H1 (cell line): Measurements from ENCODE around the gene CKLF. TPM values are rescaled to one million over a fixed set of nuclear protein-coding genes. Genes with fewer than 3 reads are reported as not detected.

Experiments
- CTCF ChIA-PET: fragments of 300-600 bp; sonication (Branson Sonifier 250); formaldehyde crosslinking; loops from one replicate; lab custom pipeline; 2021; ENCODE audit not compliant: partially characterized antibody; lab: Charles Lee
- POLR2A ChIA-PET: fragments of 300-600 bp; sonication (Branson Sonifier 250); formaldehyde crosslinking; loops from one replicate; lab custom pipeline; 2021; ENCODE audit warnings: inconsistent platforms; ENCODE audit not compliant: partially characterized antibody; lab: Charles Lee
- DNase-seq, 2 experiments: peaks; one replicate each; pipeline versions ENCODE4 v3.0.0 to v3.0.0-alpha.2; 2010 to 2022; ENCODE audit warnings: low spot score in 2 of 2, low read depth in 1 of 2, mixed read lengths in 1 of 2
- FAIRE-seq: peaks from 2 replicates; lab custom pipeline; 2011; peaks lifted over from hg19 to GRCh38; lab: Jason Lieb, UNC
- H2AFZ ChIP-seq: 2 replicates; pipeline ENCODE4 v1.8.1; 2012; ENCODE audit warnings: low read length, inconsistent platforms
- H2AK5ac ChIP-seq: 2 replicates; pipeline ENCODE4 v1.6.1; 2013; ENCODE audit warnings: low read depth, low read length
- H2BK120ac ChIP-seq: replicated peaks from 2 replicates; pipeline ENCODE3; 2013; ENCODE audit warnings: low read depth, low read length, inconsistent platforms
- H2BK12ac ChIP-seq: 2 replicates; pipeline ENCODE4 v1.6.1; 2013; ENCODE audit warnings: low read depth, low read length
- H2BK15ac ChIP-seq: 2 replicates; pipeline ENCODE4 v1.6.1; 2013; ENCODE audit warnings: low read length
- H2BK20ac ChIP-seq: 2 replicates; pipeline ENCODE4 v1.6.1; 2013; ENCODE audit warnings: low read length
- H2BK5ac ChIP-seq: 2 replicates; pipeline ENCODE4 v1.6.1; 2013; ENCODE audit warnings: low read depth, low read length
- H3K14ac ChIP-seq: 2 replicates; pipeline ENCODE4 v1.6.1; 2013; ENCODE audit warnings: inconsistent platforms; ENCODE audit not compliant: insufficient read length
- H3K18ac ChIP-seq: 2 replicates; pipeline ENCODE4 v1.6.1; 2013; ENCODE audit warnings: low read length; ENCODE audit errors: extremely low read depth
- H3K23ac ChIP-seq: 2 replicates; pipeline ENCODE4 v1.6.1; 2013; ENCODE audit warnings: inconsistent platforms; ENCODE audit not compliant: insufficient read length
- H3K23me2 ChIP-seq: 2 replicates; pipeline ENCODE4 v1.6.1; 2013; ENCODE audit warnings: low read depth, low read length
- H3K27ac ChIP-seq: 2 replicates; pipeline ENCODE4 v1.6.1; 2011; ENCODE audit warnings: low read depth, low read length, inconsistent platforms
- H3K27me3 ChIP-seq, 4 experiments: replicated peaks in 1 of 4; 1 replicate in 1 of 4; 2 replicates in 3 of 4; pipeline versions ENCODE4 v1.6.1 to v1.8.1; 2011 to 2013; ENCODE audit warnings: low read length in 3 of 4, mild to moderate bottlenecking in 3 of 4, inconsistent platforms in 2 of 4, mixed read lengths in 2 of 4, moderate library complexity in 1 of 4; ENCODE audit not compliant: control insufficient read depth in 3 of 4, insufficient read depth in 3 of 4; ENCODE audit errors: extremely low read depth in 1 of 4
- H3K36me3 ChIP-seq, 4 experiments: 2 replicates each; pipeline versions ENCODE4 v1.6.1 to v1.8.1; 2011 to 2013; ENCODE audit warnings: mild to moderate bottlenecking in 4 of 4, low read length in 3 of 4, moderate library complexity in 2 of 4, control low read depth in 1 of 4, inconsistent platforms in 1 of 4; ENCODE audit not compliant: insufficient read depth in 4 of 4, control insufficient read depth in 2 of 4
- H3K4ac ChIP-seq: replicated peaks from 2 replicates; pipeline ENCODE3; 2013; ENCODE audit warnings: low read length, low read depth, mixed read lengths, inconsistent platforms; ENCODE audit not compliant: insufficient read length
- H3K4me1 ChIP-seq, 4 experiments: replicated peaks in 1 of 4; 1 replicate in 1 of 4; 2 replicates in 3 of 4; pipeline versions ENCODE4 v1.6.1 to v1.8.1; 2011 to 2013; ENCODE audit warnings: low read length in 3 of 4, inconsistent platforms in 2 of 4, mixed read lengths in 1 of 4; ENCODE audit not compliant: insufficient read depth in 4 of 4, control insufficient read depth in 3 of 4
- H3K4me2 ChIP-seq, 2 experiments: 2 replicates each; pipeline versions ENCODE4 v1.6.1 to v1.8.1; 2011 to 2013; ENCODE audit warnings: low read depth in 2 of 2, low read length in 2 of 2, control low read depth in 1 of 2, inconsistent platforms in 1 of 2, mild to moderate bottlenecking in 1 of 2; ENCODE audit not compliant: insufficient read depth in 1 of 2
- H3K4me3 ChIP-seq, 4 experiments: fragments of 200-600, 300-600 bp in 1 of 4; sonication (generic), shearing (Covaris generic), sonication (Bioruptor Twin) in 1 of 4; 2 replicates each; pipeline versions ENCODE4 v1.5.1 to v1.8.1; 2011 to 2016; ENCODE audit warnings: low read length in 4 of 4, low read depth in 3 of 4, control low read depth in 2 of 4, inconsistent platforms in 2 of 4, mild to moderate bottlenecking in 2 of 4, mixed read lengths in 1 of 4, moderate library complexity in 1 of 4; ENCODE audit not compliant: insufficient read depth in 2 of 4; ENCODE audit errors: extremely low read depth in 1 of 4
- H3K56ac ChIP-seq: replicated peaks from 2 replicates; pipeline ENCODE3; 2013; ENCODE audit warnings: low read depth, mild to moderate bottlenecking, mixed read lengths, low read length, inconsistent platforms; ENCODE audit not compliant: insufficient read length
- H3K79me1 ChIP-seq: 2 replicates; pipeline ENCODE4 v1.6.1; 2013; ENCODE audit warnings: low read depth, low read length, control low read depth
- H3K79me2 ChIP-seq, 2 experiments: 2 replicates each; pipeline versions ENCODE4 v1.6.1 to v1.8.1; 2012 to 2013; ENCODE audit warnings: low read length in 2 of 2, mild to moderate bottlenecking in 2 of 2, inconsistent platforms in 1 of 2; ENCODE audit not compliant: insufficient read depth in 2 of 2, control insufficient read depth in 1 of 2
- H3K9ac ChIP-seq, 4 experiments: replicated peaks in 1 of 4; 1 replicate in 1 of 4; 2 replicates in 3 of 4; pipeline versions ENCODE4 v1.6.1 to v1.8.1; 2011 to 2013; ENCODE audit warnings: low read depth in 3 of 4, low read length in 3 of 4, control low read depth in 2 of 4, mild to moderate bottlenecking in 2 of 4, moderate library complexity in 2 of 4, inconsistent platforms in 1 of 4; ENCODE audit errors: extremely low read depth in 1 of 4
- H3K9me3 ChIP-seq, 2 experiments: 2 replicates each; pipeline versions ENCODE4 v1.6.1 to v1.8.1; 2012 to 2013; ENCODE audit warnings: mild to moderate bottlenecking in 2 of 2, moderate library complexity in 2 of 2, control low read depth in 1 of 2, inconsistent platforms in 1 of 2, low read depth in 1 of 2, low read length in 1 of 2, mixed read lengths in 1 of 2; ENCODE audit not compliant: insufficient read depth in 2 of 2
- H4K20me1 ChIP-seq, 2 experiments: replicated peaks in 1 of 2; 2 replicates each; pipeline versions ENCODE3 to v1.8.1; 2011 to 2013; ENCODE audit warnings: inconsistent platforms in 2 of 2, low read length in 2 of 2, mild to moderate bottlenecking in 1 of 2; ENCODE audit not compliant: insufficient read depth in 2 of 2, control insufficient read depth in 1 of 2
- H4K5ac ChIP-seq: 2 replicates; pipeline ENCODE4 v1.6.1; 2013; ENCODE audit warnings: low read length, low read depth, mixed read lengths, inconsistent platforms; ENCODE audit not compliant: insufficient read length
- H4K8ac ChIP-seq: 2 replicates; pipeline ENCODE4 v1.8.0; 2013; ENCODE audit warnings: mild to moderate bottlenecking, moderate library complexity, low read length, inconsistent platforms; ENCODE audit not compliant: insufficient read depth; ENCODE audit errors: extremely low read depth
- H4K91ac ChIP-seq: replicated peaks from 2 replicates; pipeline ENCODE3; 2013; ENCODE audit warnings: low read length, mixed read lengths, inconsistent platforms; ENCODE audit not compliant: insufficient read length
- BACH1 ChIP-seq: IDR thresholded peaks from 2 replicates; pipeline ENCODE4 v1.6.1; 2012; ENCODE audit warnings: low read length, improper control_type of control experiment
- E2F6 ChIP-seq: IDR thresholded peaks from 2 replicates; pipeline ENCODE4 v1.6.1; 2012; ENCODE audit warnings: inconsistent platforms
- GABPA ChIP-seq: IDR thresholded peaks from 2 replicates; pipeline ENCODE4 v1.6.1; 2011; ENCODE audit warnings: mild to moderate bottlenecking, low read length, moderate library complexity, borderline replicate concordance; ENCODE audit not compliant: insufficient read depth
- KDM5A ChIP-seq: fragments of 200-600 bp; IDR thresholded peaks from 2 replicates; pipeline ENCODE4 v1.7.1; 2012; ENCODE audit warnings: mild to moderate bottlenecking, low read length, inconsistent platforms, mixed read lengths
- POU5F1 ChIP-seq: IDR thresholded peaks from 2 replicates; pipeline ENCODE4 v1.6.1; 2011; ENCODE audit warnings: low read depth, mild to moderate bottlenecking, low read length, moderate library complexity
- TAF1 ChIP-seq: IDR thresholded peaks from 2 replicates; pipeline ENCODE4 v1.6.1; 2011; ENCODE audit warnings: mild to moderate bottlenecking, low read depth, low read length
- YY1 ChIP-seq: IDR thresholded peaks from 2 replicates; pipeline ENCODE4 v1.6.1; 2011; ENCODE audit warnings: low read depth, mild to moderate bottlenecking, low read length
- ZNF274 ChIP-seq: IDR thresholded peaks from 2 replicates; pipeline ENCODE4 v1.7.0; 2012; ENCODE audit warnings: low read length, borderline replicate concordance; ENCODE audit errors: extremely low read depth
- WGBS, 2 experiments: shearing (Covaris generic) in 1 of 2; methylation state at CpG; one replicate each; pipeline versions ENCODE4 v1.1.6 to v1.1.7; 2013 to 2015; ENCODE audit warnings: low lambda C conversion rate in 2 of 2, mixed read lengths in 2 of 2, inconsistent platforms in 1 of 2, low coverage in 1 of 2, missing lambda C conversion rate in 1 of 2; ENCODE audit not compliant: insufficient replicate concordance in 2 of 2, insufficient coverage in 1 of 2, insufficient read length in 1 of 2; ENCODE audit errors: extremely low coverage in 1 of 2, missing lambda C conversion rate in 1 of 2; 5-methylcytosine and 5-hydroxymethylcytosine counted together
- polyA plus RNA-seq, 7 experiments: library from polyadenylated mRNA; depleted of rRNA in 3 of 7; stranded (reverse) in 5 of 7; unstranded in 2 of 7; fragments of >200 nt in 5 of 7; fragments of 200-250 nt in 2 of 7; gene quantifications; 1 replicate in 5 of 7; 2 replicates in 1 of 7; 4 replicates in 1 of 7; pipeline versions ENCODE4 v1.2.1 to v1.2.3, GENCODE V29; 2011 to 2013; ENCODE audit warnings: missing spikeins in 2 of 7, mixed read lengths in 2 of 7
- total RNA-seq: library from RNA; stranded (reverse); fragmentation: NEBNext Ultra II Directional; extraction: Animal tissue kit (Norgen Biotek cat#: 25700); gene quantifications from 2 replicates; pipeline ENCODE4 v1.2.1, GENCODE V29; 2021

Gene CKLF
- total and polyA plus RNA-seq, 2 of the 8 experiments (the other 6 are each of a cell fraction or from before 2014, with no cell fraction given) = 21.1 to 63.5 TPM

DNA sequence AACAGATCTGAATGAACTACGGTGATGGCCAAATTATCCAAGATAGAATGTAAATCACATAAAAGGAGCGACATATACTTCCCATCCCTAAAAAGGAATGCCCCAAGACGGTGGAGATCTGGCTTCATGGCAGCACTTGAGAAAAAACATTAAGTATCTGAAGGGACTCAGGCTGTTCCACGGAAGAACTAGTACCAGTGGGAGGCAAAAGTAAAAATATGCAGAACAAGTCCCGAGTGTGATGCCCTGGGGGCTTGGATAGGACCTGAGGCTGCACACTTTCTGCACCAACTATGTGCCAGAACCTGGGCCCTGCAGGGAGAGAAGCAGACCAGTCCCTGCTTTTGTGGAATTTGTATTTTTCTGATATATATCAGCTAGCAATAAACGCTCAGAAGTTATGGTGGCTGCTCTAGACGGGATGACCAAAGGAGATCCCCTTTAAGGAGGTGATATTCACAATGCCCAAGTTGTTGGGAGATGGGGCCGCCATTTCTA is 539 bp upstream of the CKLF start:
- H2BK20ac ChIP-seq = no peak overlapping the region
- FAIRE-seq = no peak
- peaks cover 0 to 4% of the 10 kb centered on the region in 2 experiments; a peak in 1 of 4 replicates for H3K9me3 ChIP-seq
- WGBS, 2 experiments = 62% methylated on average over 8 of the region's 8 CpGs; no CpG with 5 or more reads in 1 of the 2 experiments
- DNase-seq = no peak
- H3K27ac ChIP-seq = 0 out of 2 replicates have a peak overlapping the region, but pooled peaks have one; percentile 33
- H2BK120ac ChIP-seq = no peak overlapping the region
- no peaks in the 10 kb centered on the region for H4K20me1 ChIP-seq
- no peak overlapping the region for H4K91ac ChIP-seq
- no peak overlapping the region; the same call in 1 of the 2 replicates for H3K18ac ChIP-seq
- H2AFZ ChIP-seq = peak overlapping the region; percentile 93; the same call in 1 of the 2 replicates
- no peaks in the 10 kb centered on the region for H3K36me3 ChIP-seq
- peaks cover 0 to 12% (median 9%) of the 10 kb centered on the region in 4 experiments; a peak in 5 of 7 replicates for H3K4me1 ChIP-seq
- peaks cover 15% of the 10 kb centered on the region for H3K23me2 ChIP-seq
- H3K56ac ChIP-seq = no peak overlapping the region
- peak overlapping the region in 2 of 4 experiments; percentile 56 to 76; a peak in 2 of 7 replicates for H3K9ac ChIP-seq
- H2BK15ac ChIP-seq = 0 out of 2 replicates have a peak overlapping the region, but pooled peaks have one; percentile 83
- H3K4me2 ChIP-seq = peak overlapping the region; percentile 71 to 91
- H3K27me3 ChIP-seq = peaks cover 0 to 21% (median 12%) of the 10 kb centered on the region in 4 experiments; a peak in 6 of 7 replicates
- no peaks in the 10 kb centered on the region; the same call in 1 of the 2 replicates for H3K79me1 ChIP-seq
- H3K79me2 ChIP-seq = no peaks in the 10 kb centered on the region
- H4K5ac ChIP-seq = no peak overlapping the region
- H3K4me3 ChIP-seq = peak overlapping the region; percentile 32 to 59 (median 41)
- no peak overlapping the region for H3K23ac ChIP-seq
- POLR2A ChIA-PET = interaction anchor here (0.8 to 2.8 kb wide), 10 partner anchors 10 to 151 kb away, joined by 3 to 9 read pairs (median 4); partner anchors contain the start of genes CMTM2 and CMTM3
- peak overlapping the region; percentile 77; the same call in 1 of the 2 replicates for H2BK12ac ChIP-seq
- 0 out of 2 replicates have a peak overlapping the region, but pooled peaks have one; percentile 64 for H4K8ac ChIP-seq
- no peak overlapping the region for H2AK5ac ChIP-seq
- no peak overlapping the region for H2BK5ac ChIP-seq
- H3K4ac ChIP-seq = no peak overlapping the region
- TF ChIP-seq YY1 (no peak; the same call in 1 of the 2 replicates), BACH1 (no peak), ZNF274 (no peak), E2F6 (no peak), TAF1 (no peak), POU5F1 (no peak), KDM5A (no peak), GABPA (no peak)
- H3K14ac ChIP-seq = no peak overlapping the region
- CTCF ChIA-PET = interaction anchor here (0.8 to 4.2 kb wide), 12 partner anchors 8 to 188 kb away, joined by 3 to 22 read pairs (median 4); partner anchors contain the start of gene CMTM1
